Measurements from ENCODE around the gene APPBP2. TPM values are rescaled to one million over a fixed set of nuclear protein-coding genes. Genes with fewer than 3 reads are reported as not detected.
A peak's percentile ranks its signal among the peaks of the same experiment; 100 is the strongest.

Gene APPBP2
- 10 to 100 TPM; 31.0 to 50.1 (median 35.0) TPM for total RNA-seq
- long read RNA-seq, donor 1, full-length matches to known transcripts: 28 of 37 reads
- long read RNA-seq, donor 1, partial matches to known transcripts: 4 of 37 reads
- long read RNA-seq, donor 1, other reads (novel, unspliced or antisense): 5 of 37 reads
- long read RNA-seq, donor 2, full-length matches to known transcripts: 6 of 10 reads
- long read RNA-seq, donor 2, partial matches to known transcripts: 1 of 10 reads
- long read RNA-seq, donor 2, other reads (novel, unspliced or antisense): 3 of 10 reads

GRCh38 chr17:60525685-60526514, at the start of gene APPBP2:
TSS of gene APPBP2 (minus strand) at chr17:60526242. CDS start at chr17:60525931, 311 bp downstream.
- Histone ChIP-seq H3K36me3 (ENCODE audit: low read depth) (no peaks in the 10 kb centered on the region), H3K4me1 (ENCODE audit: low read depth) (peaks cover 25% of the 10 kb centered on the region), H3K4me3 (peak within 1 kb of the TSS; percentile 90), H3K9me3 (no peaks in the 10 kb centered on the region)
- ATAC-seq (peak; percentile 97), DNase-seq (peak; percentile 90 to 91 (median 90))
- no peak for TF ChIP-seq CTCF (IDR thresholded peaks at IDR 0.05)
- intact Hi-C loops (cut with DNase I, micrococcal nuclease): no loop called here

DNA sequence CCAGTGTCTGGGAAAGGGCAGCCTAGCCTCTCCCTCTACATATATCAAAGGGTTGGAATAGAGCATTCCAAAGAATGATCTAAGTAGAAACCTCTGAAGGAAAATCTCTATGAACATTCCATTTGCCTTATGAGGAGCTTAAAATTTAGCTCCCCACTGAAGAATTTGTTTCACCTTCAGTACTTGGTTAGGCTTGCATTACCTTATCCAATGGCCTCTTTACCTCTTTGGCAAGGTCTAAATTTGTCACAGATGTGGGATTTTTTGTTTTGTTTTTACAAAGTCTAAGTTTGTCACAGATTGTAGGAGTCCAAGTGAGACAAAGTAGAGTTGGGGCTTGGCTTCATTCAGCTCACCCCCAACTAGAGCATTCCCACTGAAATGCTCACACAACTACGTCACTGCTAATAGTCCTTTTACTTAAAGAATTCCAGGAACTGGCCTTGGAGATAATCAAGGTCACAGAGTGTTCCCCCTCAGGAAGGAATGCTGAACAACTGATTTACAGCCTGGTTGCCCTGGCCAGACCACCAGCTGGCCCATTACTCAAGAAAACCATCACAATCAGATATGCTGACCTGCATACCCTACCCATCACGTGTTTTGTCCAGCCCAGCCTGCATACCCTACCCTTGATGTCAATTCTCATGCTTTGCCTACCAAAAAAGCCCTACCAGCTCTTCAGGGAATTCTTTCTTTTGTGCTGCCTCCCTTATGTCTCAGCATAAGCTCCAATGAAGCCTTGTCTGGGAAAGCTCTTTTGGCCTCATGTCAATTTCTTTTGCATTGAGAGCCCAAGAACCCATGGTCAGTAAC, 47.4 kb upstream of the APPBP2 start:
- ATAC-seq (no peak), DNase-seq (no peak)
- no peak overlapping the region for H3K4me3 ChIP-seq
- no peaks in the 10 kb centered on the region for H3K9me3 ChIP-seq
- TF ChIP-seq CTCF (IDR thresholded peaks at IDR 0.05): no peak
- H3K36me3 ChIP-seq (ENCODE audit: low read depth): no peaks in the 10 kb centered on the region
- intact Hi-C loops (cut with DNase I, micrococcal nuclease): no loop called here
- no peaks in the 10 kb centered on the region for H3K4me1 ChIP-seq (ENCODE audit: low read depth)

DNA sequence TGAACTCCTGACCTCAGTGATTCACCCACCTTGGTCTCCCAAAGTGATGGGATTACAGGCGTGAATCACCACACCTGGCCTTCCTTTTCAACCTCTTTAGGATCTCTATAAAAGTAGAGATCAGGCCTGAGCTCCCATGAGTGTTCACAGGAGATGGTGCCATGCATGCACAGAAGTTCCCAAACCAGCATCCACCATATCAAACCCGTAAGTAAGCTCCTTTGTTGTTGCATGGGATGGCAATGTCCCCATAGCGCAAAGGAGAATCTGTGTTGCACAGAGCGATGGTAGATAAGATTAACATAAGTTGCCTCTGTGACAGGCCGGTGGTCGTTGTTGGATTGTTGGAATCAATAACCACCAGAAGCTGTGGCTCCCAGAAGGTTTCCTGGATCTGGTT, 39.2 kb upstream of the APPBP2 start:
- no peaks in the 10 kb centered on the region for H3K4me1 ChIP-seq (ENCODE audit: low read depth)
- H3K36me3 ChIP-seq (ENCODE audit: low read depth): no peaks in the 10 kb centered on the region
- no peak for TF ChIP-seq CTCF (IDR thresholded peaks at IDR 0.05)
- intact Hi-C loops (cut with DNase I, micrococcal nuclease): no loop called here
- DNase-seq (no peak), ATAC-seq (no peak)
- H3K9me3 ChIP-seq: no peaks in the 10 kb centered on the region
- no peak overlapping the region for H3K4me3 ChIP-seq

GRCh38 chr17:60563743-60564142, 37.7 kb upstream of the APPBP2 start:
- Histone ChIP-seq H3K4me1 (ENCODE audit: low read depth) (no peaks in the 10 kb centered on the region), H3K9me3 (no peaks in the 10 kb centered on the region), H3K4me3 (no peak overlapping the region), H3K36me3 (ENCODE audit: low read depth) (no peaks in the 10 kb centered on the region)
- intact Hi-C loops (cut with DNase I, micrococcal nuclease): no loop called here
- no peak for DNase-seq
- TF ChIP-seq CTCF (IDR thresholded peaks at IDR 0.05): no peak
- ATAC-seq: no peak

DNA sequence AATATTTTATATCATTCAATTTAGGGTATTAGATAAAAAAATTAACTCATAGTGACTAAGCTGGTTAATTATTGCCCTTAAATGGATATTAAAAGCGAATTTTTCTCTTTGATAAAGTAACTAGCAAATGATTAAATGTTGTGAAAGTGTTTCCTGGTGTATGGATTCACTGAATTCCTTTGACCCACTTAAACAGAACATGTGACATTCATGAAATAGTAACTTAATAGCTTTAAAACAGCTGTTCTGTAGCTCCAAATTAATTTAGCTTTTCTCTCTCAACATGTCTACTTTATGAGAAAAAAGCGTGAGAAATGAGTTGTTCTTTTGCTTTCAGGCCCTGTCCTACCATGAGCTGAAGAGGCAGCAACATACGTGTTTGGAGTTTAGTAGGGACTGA, 36.4 kb upstream of the APPBP2 start:
- ATAC-seq: no peak
- H3K4me3 ChIP-seq: no peak overlapping the region

More for the DNA sequence above, 36.4 kb upstream of the APPBP2 start:
- intact Hi-C loops (cut with DNase I, micrococcal nuclease): no loop called here
- no peak for TF ChIP-seq CTCF (IDR thresholded peaks at IDR 0.05)
- Histone ChIP-seq H3K9me3 (peaks cover 4% of the 10 kb centered on the region), H3K36me3 (ENCODE audit: low read depth) (no peaks in the 10 kb centered on the region), H3K4me1 (ENCODE audit: low read depth) (no peaks in the 10 kb centered on the region)
- DNase-seq: no peak

Data from mucosa of descending colon (tissue), 3 donors.